Coronary artery (tissue), 2 donors: ENCODE measurements around the gene MEIKIN.

ENCODE experiments used
- DNase-seq: peaks from one replicate; pipeline ENCODE4 v3.0.0-alpha.2; 2017; ENCODE audit warnings: low spot score
- H3K27ac ChIP-seq, 2 donors: fragments of 200-600 bp; sonication (generic); one replicate each; pipeline ENCODE4 v1.5.1; 2016 to 2019
- H3K4me3 ChIP-seq: fragments of 200-600 bp; sonication (generic); 2 replicates; pipeline ENCODE4 v1.5.1; 2016; ENCODE audit warnings: mild to moderate bottlenecking, moderate library complexity
- TF ChIP-seq, protein P1 (sequence below): fragments of 200-600 bp; sonication (generic); IDR thresholded peaks from one replicate; pipeline ENCODE4 v1.5.1; 2019; ENCODE audit warnings: antibody characterized with exemption

The MEIKIN gene

GRCh38 chr5:131957721-131958441 is 12.4 kb upstream of the MEIKIN start:
- DNase-seq: no peak
- no peak overlapping the region for H3K27ac ChIP-seq
- no peak overlapping the region for H3K4me3 ChIP-seq
- TF ChIP-seq, protein P1, sequence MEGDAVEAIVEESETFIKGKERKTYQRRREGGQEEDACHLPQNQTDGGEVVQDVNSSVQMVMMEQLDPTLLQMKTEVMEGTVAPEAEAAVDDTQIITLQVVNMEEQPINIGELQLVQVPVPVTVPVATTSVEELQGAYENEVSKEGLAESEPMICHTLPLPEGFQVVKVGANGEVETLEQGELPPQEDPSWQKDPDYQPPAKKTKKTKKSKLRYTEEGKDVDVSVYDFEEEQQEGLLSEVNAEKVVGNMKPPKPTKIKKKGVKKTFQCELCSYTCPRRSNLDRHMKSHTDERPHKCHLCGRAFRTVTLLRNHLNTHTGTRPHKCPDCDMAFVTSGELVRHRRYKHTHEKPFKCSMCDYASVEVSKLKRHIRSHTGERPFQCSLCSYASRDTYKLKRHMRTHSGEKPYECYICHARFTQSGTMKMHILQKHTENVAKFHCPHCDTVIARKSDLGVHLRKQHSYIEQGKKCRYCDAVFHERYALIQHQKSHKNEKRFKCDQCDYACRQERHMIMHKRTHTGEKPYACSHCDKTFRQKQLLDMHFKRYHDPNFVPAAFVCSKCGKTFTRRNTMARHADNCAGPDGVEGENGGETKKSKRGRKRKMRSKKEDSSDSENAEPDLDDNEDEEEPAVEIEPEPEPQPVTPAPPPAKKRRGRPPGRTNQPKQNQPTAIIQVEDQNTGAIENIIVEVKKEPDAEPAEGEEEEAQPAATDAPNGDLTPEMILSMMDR: no peak

- TF ChIP-seq, protein P1: no peak
- DNase-seq: no peak
- Histone ChIP-seq H3K4me3 (no peak overlapping the region), H3K27ac (no peak overlapping the region)
Observed at GRCh38 chr5:131953969-131954368, 8.5 kb upstream of the MEIKIN start.

DNA sequence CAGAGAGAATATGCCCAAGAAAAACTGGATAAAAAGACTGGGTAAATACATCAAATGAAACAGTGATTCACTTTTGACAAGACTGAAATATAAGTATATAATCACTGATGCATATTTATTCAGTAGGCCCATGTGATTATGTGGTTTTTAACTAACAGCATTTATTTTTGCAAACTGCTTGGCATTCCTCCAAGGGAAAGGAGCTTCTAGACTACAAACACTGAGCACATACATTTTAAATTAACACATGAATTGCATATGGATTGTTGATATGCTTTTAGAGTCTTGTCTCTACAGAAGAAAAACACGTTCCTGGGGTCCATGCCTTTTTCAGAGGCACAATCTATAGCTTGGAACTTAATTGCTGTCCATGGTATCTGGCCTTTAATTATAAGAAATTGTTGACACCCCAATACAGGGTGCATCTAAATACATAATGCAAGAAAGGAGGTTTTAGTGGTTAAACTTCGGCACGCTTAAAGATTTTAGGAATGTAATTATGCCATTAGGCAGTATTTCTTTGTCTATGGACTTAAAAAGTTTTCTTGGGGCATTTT is 6.9 kb upstream of the MEIKIN start:
- no peak overlapping the region for H3K27ac ChIP-seq
- no peak overlapping the region for H3K4me3 ChIP-seq
- TF ChIP-seq, protein P1: no peak
- no peak for DNase-seq

GRCh38 chr5:131950706-131951105 is 5.2 kb upstream of the MEIKIN start:
- H3K4me3 ChIP-seq: no peak overlapping the region
- no peak for DNase-seq
- TF ChIP-seq, protein P1: no peak
- H3K27ac ChIP-seq: no peak overlapping the region

GRCh38 chr5:131947445-131947844 is 2.0 kb upstream of the MEIKIN start:
- TF ChIP-seq, protein P1: no peak
- Histone ChIP-seq H3K27ac (no peak overlapping the region), H3K4me3 (no peak overlapping the region)
- no peak for DNase-seq

GRCh38 chr5:131944702-131945550 is 537 bp downstream of the MEIKIN start:
- H3K4me3 ChIP-seq: no peak overlapping the region
- DNase-seq: no peak
- H3K27ac ChIP-seq: no peak overlapping the region
- TF ChIP-seq, protein P1: no peak
